HCT116 (cell line): ENCODE results near the gene SLC39A12. TPM values are rescaled to one million over a fixed set of nuclear protein-coding genes. Genes with fewer than 3 reads are reported as not detected.

ENCODE experiments used
- ATAC-seq: fragments of 200-7000 bp; cut with Tn5 transposase; 2 replicates; pipeline ENCODE4 v1.9.1; 2020; ENCODE audit warnings: mild to moderate bottlenecking, moderate library complexity
- BruUV-seq: library from RNA; stranded (reverse); fragments of 400-500 nt; replicated peaks from 2 replicates; lab custom pipeline; 2021; lab: Mats Ljungman, UMichigan
- CTCF ChIA-PET: fragments of 300-600 bp; sonication (Branson Sonifier 250); formaldehyde crosslinking; loops from one replicate; lab custom pipeline; 2021; ENCODE audit warnings: antibody characterized with exemption; lab: Charles Lee
- POLR2A ChIA-PET: fragments of 300-600, 350-600 bp; sonication (Branson Sonifier 250); formaldehyde crosslinking; loops from one replicate; lab custom pipeline; 2021; ENCODE audit warnings: antibody characterized with exemption; lab: Charles Lee
- RAD21 ChIA-PET, 2 experiments: fragments of 300-600 bp; sonication (Branson Sonifier 250); formaldehyde crosslinking; loops; one replicate each; lab custom pipeline; 2023; ENCODE audit warnings: low total read pairs in 2 of 2; ENCODE audit not compliant: uncharacterized antibody in 2 of 2, unreplicated experiment in 2 of 2, low non-redundant PET in 1 of 2; lab: Charles Lee
- DNase-seq: peaks from one replicate; pipeline ENCODE4 v3.0.0-alpha.2; 2010; ENCODE audit warnings: low read depth, low spot score
- H2AFZ ChIP-seq: fragments of 200-600 bp; shearing (Covaris generic), sonication (generic); 2 replicates; pipeline ENCODE4 v1.6.1; 2017; ENCODE audit warnings: low read depth, mixed run types, mixed read lengths, antibody characterized with exemption, low read length; ENCODE audit not compliant: poor library complexity, severe bottlenecking
- H3K27ac ChIP-seq: 2 replicates; pipeline ENCODE4 v1.5.1; 2012; ENCODE audit warnings: low read depth, low read length
- H3K27me3 ChIP-seq: fragments of 200-600 bp; sonication (generic); 2 replicates; pipeline ENCODE4 v1.6.1; 2016; ENCODE audit warnings: mixed run types, low read length, mixed read lengths; ENCODE audit not compliant: insufficient read depth
- H3K36me3 ChIP-seq, 2 experiments: fragments of 200-500 bp in 1 of 2; fragments of 200-600 bp in 1 of 2; sonication (Bioruptor generic) in 1 of 2; sonication (generic) in 1 of 2; 2 replicates each; pipeline versions ENCODE4 v1.5.1 to v1.6.1; 2014 to 2016; ENCODE audit warnings: low read length in 2 of 2, inconsistent platforms in 1 of 2, mixed read lengths in 1 of 2, mixed run types in 1 of 2; ENCODE audit not compliant: insufficient read depth in 2 of 2, control insufficient read depth in 1 of 2
- H3K4me1 ChIP-seq, 2 experiments: fragments of 200-600 bp in 1 of 2; sonication (generic) in 1 of 2; 2 replicates each; pipeline versions ENCODE4 v1.5.1 to v1.6.1; 2012 to 2017; ENCODE audit warnings: low read length in 2 of 2, inconsistent platforms in 1 of 2, mild to moderate bottlenecking in 1 of 2, mixed read lengths in 1 of 2, mixed run types in 1 of 2, moderate library complexity in 1 of 2; ENCODE audit not compliant: insufficient read depth in 2 of 2, control insufficient read depth in 1 of 2
- H3K4me2 ChIP-seq: fragments of 200-600 bp; sonication (generic); 2 replicates; pipeline ENCODE4 v1.6.1; 2017; ENCODE audit warnings: mixed run types, low read length, mixed read lengths
- H3K4me3 ChIP-seq, 2 experiments: fragments of 200-600 bp in 1 of 2; sonication (generic) in 1 of 2; replicated peaks in 1 of 2; 2 replicates each; pipeline ENCODE4 v1.5.1; 2011 to 2016; ENCODE audit warnings: low read length in 2 of 2, control low read depth in 1 of 2, low read depth in 1 of 2, mild to moderate bottlenecking in 1 of 2, mixed read lengths in 1 of 2, mixed run types in 1 of 2
- H3K79me2 ChIP-seq: fragments of 200-600 bp; sonication (generic); 2 replicates; pipeline ENCODE4 v1.6.1; 2017; ENCODE audit warnings: mild to moderate bottlenecking, mixed run types, low read length, moderate library complexity, mixed read lengths; ENCODE audit not compliant: insufficient read depth
- H3K9ac ChIP-seq: fragments of 200-600 bp; sonication (generic); 2 replicates; pipeline ENCODE4 v1.6.1; 2016; ENCODE audit warnings: low read length, mixed read lengths
- H3K9me2 ChIP-seq: fragments of 200-600 bp; sonication (generic), shearing (Covaris generic); 2 replicates; pipeline ENCODE4 v1.6.1; 2017; ENCODE audit warnings: mixed run types, mild to moderate bottlenecking, moderate library complexity; ENCODE audit not compliant: insufficient read depth
- H3K9me3 ChIP-seq, 2 experiments: fragments of 200-500 bp in 1 of 2; fragments of 200-600 bp in 1 of 2; sonication (Bioruptor generic) in 1 of 2; sonication (generic) in 1 of 2; 2 replicates each; pipeline ENCODE4 v1.6.1; 2014 to 2017; ENCODE audit warnings: low read length in 2 of 2, mixed read lengths in 2 of 2, inconsistent platforms in 1 of 2, low read depth in 1 of 2, mild to moderate bottlenecking in 1 of 2, mixed run types in 1 of 2, moderate library complexity in 1 of 2; ENCODE audit not compliant: control insufficient read depth in 1 of 2, insufficient read depth in 1 of 2
- H4K20me1 ChIP-seq: fragments of 200-600 bp; sonication (generic), shearing (Covaris generic); 2 replicates; pipeline ENCODE4 v1.6.1; 2017; ENCODE audit warnings: mixed run types, mild to moderate bottlenecking, moderate library complexity; ENCODE audit not compliant: insufficient read depth
- EZH2 ChIP-seq: fragments of 200-600 bp; sonication (generic); IDR thresholded peaks from 2 replicates; pipeline ENCODE4 v1.6.1; 2017; ENCODE audit warnings: antibody characterized with exemption, mixed run types
- FOSL1 ChIP-seq: IDR thresholded peaks from 2 replicates; pipeline ENCODE4 v1.6.1; 2012; ENCODE audit warnings: low read depth
- JUND ChIP-seq: IDR thresholded peaks from 2 replicates; pipeline ENCODE4 v1.6.1; 2012
- POLR2AphosphoS5 ChIP-seq: IDR thresholded peaks from 2 replicates; pipeline ENCODE4 v1.6.1; 2011; ENCODE audit warnings: mild to moderate bottlenecking, low read depth, low read length, moderate library complexity
- SIN3A ChIP-seq: IDR thresholded peaks from 2 replicates; pipeline ENCODE4 v1.6.1; 2012; ENCODE audit warnings: low read depth
- YY1 ChIP-seq: IDR thresholded peaks from 2 replicates; pipeline ENCODE4 v1.6.1; 2011; ENCODE audit warnings: low read length, low read depth, moderate library complexity, mild to moderate bottlenecking; ENCODE audit not compliant: insufficient replicate concordance; ENCODE audit errors: extremely low read depth
- ZNF274 ChIP-seq: fragments of 200-500 bp; sonication (Bioruptor generic); IDR thresholded peaks from 2 replicates; pipeline ENCODE4 v1.6.1; 2014; ENCODE audit warnings: mild to moderate bottlenecking, low read depth, low read length, inconsistent platforms
- intact Hi-C: fragments of 100-400 bp; cut with micrococcal nuclease; formaldehyde crosslinking; loops from 2 replicates; pipeline ENCODE4 v1.10.0; 2022
- total RNA-seq: library from RNA; stranded (reverse); gene quantifications from one replicate; pipeline ENCODE4 v1.2.1, GENCODE V29; 2021; ENCODE audit not compliant: unreplicated experiment
- TF ChIP-seq, protein P1 (sequence below): IDR thresholded peaks from 2 replicates; pipeline ENCODE4 v1.6.1; 2011; ENCODE audit warnings: mild to moderate bottlenecking, low read length, moderate library complexity; ENCODE audit not compliant: insufficient replicate concordance; ENCODE audit errors: extremely low read depth
- TF ChIP-seq, protein P2 (sequence below), 3 experiments: fragments of 200-600 bp in 1 of 3; sonication (generic) in 1 of 3; IDR thresholded peaks in 2 of 3; conservative IDR thresholded peaks in 1 of 3; 2 replicates each; pipeline ENCODE4 v1.5.1; 2012 to 2017; ENCODE audit warnings: low read depth in 2 of 3, low read length in 2 of 3, antibody characterized with exemption in 1 of 3, borderline replicate concordance in 1 of 3, control low read depth in 1 of 3, mild to moderate bottlenecking in 1 of 3, mixed read lengths in 1 of 3, mixed run types in 1 of 3, moderate library complexity in 1 of 3; ENCODE audit not compliant: insufficient read depth in 1 of 3

The SLC39A12 gene
- total RNA-seq, 1 experiment from 2014 or later, result not detected

DNA sequence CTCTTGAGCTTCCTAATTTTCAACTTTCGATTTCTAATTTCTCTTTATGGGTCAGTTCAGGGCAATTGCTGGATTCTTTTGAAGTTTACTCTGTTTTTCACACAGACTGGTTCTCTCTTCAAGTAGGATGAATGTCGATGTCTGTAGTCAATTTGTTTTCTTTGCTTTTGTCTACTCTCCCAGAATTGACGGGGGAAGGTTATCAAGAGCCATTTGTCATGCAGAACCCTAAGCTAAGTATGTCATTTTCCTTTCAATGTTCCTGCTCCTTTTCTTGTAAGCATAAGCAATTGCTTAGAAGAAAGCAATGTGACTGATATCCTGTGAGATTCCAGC is 53.7 kb downstream of the SLC39A12 start:
- intact Hi-C loops, result no loop called here
- ChIA-PET CTCF (no interaction called here), POLR2A (no interaction called here), RAD21 (no interaction called here)
- BruUV-seq, result no TSS peak
- Histone ChIP-seq H3K27ac (no peak overlapping the region), H3K9me2 (0 out of 2 replicates have a peak, but pooled peaks cover 2% of the 10 kb centered on the region), H3K27me3 (peaks cover 24% of the 10 kb centered on the region; the same call in 1 of the 2 replicates), H4K20me1 (no peaks in the 10 kb centered on the region), H3K79me2 (no peaks in the 10 kb centered on the region), H3K4me2 (peak overlapping the region; percentile 20), H3K4me3 (no peak overlapping the region), H3K9ac (no peak overlapping the region), H3K36me3 (no peaks in the 10 kb centered on the region), H3K4me1 (peaks cover 5 to 10% of the 10 kb centered on the region in 2 experiments; a peak in 2 of 4 replicates), H3K9me3 (no peaks in the 10 kb centered on the region), H2AFZ (no peak overlapping the region)
- no peak for TF ChIP-seq JUND
- TF ChIP-seq FOSL1, result no peak
- TF ChIP-seq SIN3A, result no peak
- TF ChIP-seq, protein P1, sequence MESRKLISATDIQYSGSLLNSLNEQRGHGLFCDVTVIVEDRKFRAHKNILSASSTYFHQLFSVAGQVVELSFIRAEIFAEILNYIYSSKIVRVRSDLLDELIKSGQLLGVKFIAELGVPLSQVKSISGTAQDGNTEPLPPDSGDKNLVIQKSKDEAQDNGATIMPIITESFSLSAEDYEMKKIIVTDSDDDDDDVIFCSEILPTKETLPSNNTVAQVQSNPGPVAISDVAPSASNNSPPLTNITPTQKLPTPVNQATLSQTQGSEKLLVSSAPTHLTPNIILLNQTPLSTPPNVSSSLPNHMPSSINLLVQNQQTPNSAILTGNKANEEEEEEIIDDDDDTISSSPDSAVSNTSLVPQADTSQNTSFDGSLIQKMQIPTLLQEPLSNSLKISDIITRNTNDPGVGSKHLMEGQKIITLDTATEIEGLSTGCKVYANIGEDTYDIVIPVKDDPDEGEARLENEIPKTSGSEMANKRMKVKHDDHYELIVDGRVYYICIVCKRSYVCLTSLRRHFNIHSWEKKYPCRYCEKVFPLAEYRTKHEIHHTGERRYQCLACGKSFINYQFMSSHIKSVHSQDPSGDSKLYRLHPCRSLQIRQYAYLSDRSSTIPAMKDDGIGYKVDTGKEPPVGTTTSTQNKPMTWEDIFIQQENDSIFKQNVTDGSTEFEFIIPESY, result no peak
- TF ChIP-seq POLR2AphosphoS5, result no peak
- TF ChIP-seq, protein P2, sequence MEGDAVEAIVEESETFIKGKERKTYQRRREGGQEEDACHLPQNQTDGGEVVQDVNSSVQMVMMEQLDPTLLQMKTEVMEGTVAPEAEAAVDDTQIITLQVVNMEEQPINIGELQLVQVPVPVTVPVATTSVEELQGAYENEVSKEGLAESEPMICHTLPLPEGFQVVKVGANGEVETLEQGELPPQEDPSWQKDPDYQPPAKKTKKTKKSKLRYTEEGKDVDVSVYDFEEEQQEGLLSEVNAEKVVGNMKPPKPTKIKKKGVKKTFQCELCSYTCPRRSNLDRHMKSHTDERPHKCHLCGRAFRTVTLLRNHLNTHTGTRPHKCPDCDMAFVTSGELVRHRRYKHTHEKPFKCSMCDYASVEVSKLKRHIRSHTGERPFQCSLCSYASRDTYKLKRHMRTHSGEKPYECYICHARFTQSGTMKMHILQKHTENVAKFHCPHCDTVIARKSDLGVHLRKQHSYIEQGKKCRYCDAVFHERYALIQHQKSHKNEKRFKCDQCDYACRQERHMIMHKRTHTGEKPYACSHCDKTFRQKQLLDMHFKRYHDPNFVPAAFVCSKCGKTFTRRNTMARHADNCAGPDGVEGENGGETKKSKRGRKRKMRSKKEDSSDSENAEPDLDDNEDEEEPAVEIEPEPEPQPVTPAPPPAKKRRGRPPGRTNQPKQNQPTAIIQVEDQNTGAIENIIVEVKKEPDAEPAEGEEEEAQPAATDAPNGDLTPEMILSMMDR (IDR thresholded peaks at IDR 0.05 in 2 of 3, conservative IDR thresholded peaks at IDR 0.05 in 1 of 3; ENCODE audit: borderline replicate concordance in 1 of 3, insufficient read depth in 1 of 3, low read depth in 2 of 3, low read length in 2 of 3), result no peak
- no peak for TF ChIP-seq ZNF274
- TF ChIP-seq YY1, result no peak
- no peak for TF ChIP-seq EZH2
- DNase-seq, result no peak
- ATAC-seq, result no peak
